Astrocyte of the cerebellum (primary cell): Measurements from ENCODE around the gene AIFM2.

Experiments used
- DNase-seq: peaks from one replicate; pipeline ENCODE4 v3.0.0-alpha.2; 2011; ENCODE audit warnings: low read depth
- H3K4me3 ChIP-seq: 2 replicates; pipeline ENCODE4 v1.5.1; 2011; ENCODE audit warnings: mild to moderate bottlenecking, low read depth, low read length, moderate library complexity
- CTCF ChIP-seq: IDR thresholded peaks from 2 replicates; pipeline ENCODE4 v1.5.1; 2012; ENCODE audit warnings: low read length, low read depth, moderate library complexity, mild to moderate bottlenecking; ENCODE audit errors: missing control alignments
- in situ Hi-C: cut with HindIII; loops from 2 replicates; pipeline ENCODE4 v1.10.0; 2017; ENCODE audit warnings: low sequenced_read_pairs

The AIFM2 gene

GRCh38 chr10:70096016-70096704 is 36.5 kb downstream of the AIFM2 start:
- no peak for DNase-seq
- H3K4me3 ChIP-seq, result no peak overlapping the region
- TF ChIP-seq CTCF, result no peak
- in situ Hi-C loops, result no loop called here

GRCh38 chr10:70094250-70094649 is 38.4 kb downstream of the AIFM2 start:
- H3K4me3 ChIP-seq, result no peak overlapping the region
- no peak for TF ChIP-seq CTCF
- in situ Hi-C loops, result no loop called here
- no peak for DNase-seq

- no peak for TF ChIP-seq CTCF
- DNase-seq, result no peak
- in situ Hi-C loops, result no loop called here
- H3K4me3 ChIP-seq, result no peak overlapping the region
These were observed 39.2 kb downstream of the AIFM2 start for GRCh38 chr10:70093335-70093944.

GRCh38 chr10:70092389-70092718 is 40.3 kb downstream of the AIFM2 start:
- no peak for TF ChIP-seq CTCF
- H3K4me3 ChIP-seq, result no peak overlapping the region
- no peak for DNase-seq
- in situ Hi-C loops, result no loop called here

- DNase-seq, result no peak
These were observed 41.7 kb downstream of the AIFM2 start for GRCh38 chr10:70090951-70091350.

GRCh38 chr10:70090013-70090412 is 42.6 kb downstream of the AIFM2 start:
- DNase-seq, result no peak
- TF ChIP-seq CTCF, result no peak
- in situ Hi-C loops, result no loop called here
- H3K4me3 ChIP-seq, result no peak overlapping the region

More at GRCh38 chr10:70090951-70091350, 41.7 kb downstream of the AIFM2 start:
- H3K4me3 ChIP-seq, result no peak overlapping the region
- in situ Hi-C loops, result no loop called here
- no peak for TF ChIP-seq CTCF

- no peak overlapping the region for H3K4me3 ChIP-seq
- DNase-seq, result no peak
- in situ Hi-C loops, result no loop called here
- no peak for TF ChIP-seq CTCF
These were observed 44.3 kb downstream of the AIFM2 start for GRCh38 chr10:70088308-70088698.
